Stimulated activated CD4-positive, alpha-beta T cell treated with anti-CD3 and anti-CD28 coated beads, Interleukin-1b, Interleukin-23, amount 100 ng/mL, for 1 hour (primary cell): ENCODE results near the gene MAP3K2.

Experiments
- DNase-seq, 2 donors: peaks; one replicate each; pipeline ENCODE4 v3.0.0-alpha.2; 2020; ENCODE audit warnings: low read depth in 2 of 2

Gene MAP3K2

GRCh38 chr2:127351603-127352002 is 36.2 kb downstream of the MAP3K2 start:
- no peak for DNase-seq

GRCh38 chr2:127348426-127349000 is 39.3 kb downstream of the MAP3K2 start:
- DNase-seq: no peak

GRCh38 chr2:127347734-127348392 is 39.9 kb downstream of the MAP3K2 start:
- DNase-seq: no peak

- DNase-seq: no peak
These were observed 40.8 kb downstream of the MAP3K2 start for GRCh38 chr2:127347015-127347414.

- DNase-seq: no peak
These were observed 44.5 kb downstream of the MAP3K2 start for GRCh38 chr2:127343277-127343676.

GRCh38 chr2:127342101-127342500 is 45.7 kb downstream of the MAP3K2 start:
- DNase-seq: no peak

- no peak for DNase-seq
These were observed 55.4 kb downstream of the MAP3K2 start for GRCh38 chr2:127332335-127332734.

GRCh38 chr2:127330753-127331152 is 57.0 kb downstream of the MAP3K2 start:
- no peak for DNase-seq

GRCh38 chr2:127326289-127326945 is 61.4 kb downstream of the MAP3K2 start:
- no peak for DNase-seq

- DNase-seq: no peak
These were observed 63.1 kb downstream of the MAP3K2 start for GRCh38 chr2:127324635-127325034.

- no peak for DNase-seq
These were observed 66.5 kb downstream of the MAP3K2 start for GRCh38 chr2:127321303-127321702.

GRCh38 chr2:127320586-127321275 is 67.0 kb downstream of the MAP3K2 start:
- DNase-seq: no peak

GRCh38 chr2:127320067-127320466 is 67.7 kb downstream of the MAP3K2 start:
- DNase-seq: no peak

GRCh38 chr2:127314193-127314988 is 73.4 kb downstream of the MAP3K2 start:
- DNase-seq: no peak

- DNase-seq: no peak
These were observed 74.4 kb downstream of the MAP3K2 start for GRCh38 chr2:127313406-127313805.

GRCh38 chr2:127310980-127311379 is 76.8 kb downstream of the MAP3K2 start:
- no peak for DNase-seq

- no peak for DNase-seq
These were observed 78.3 kb downstream of the MAP3K2 start for GRCh38 chr2:127309468-127309867.

- no peak for DNase-seq
These were observed 79.1 kb downstream of the MAP3K2 start for GRCh38 chr2:127308586-127309138.

- no peak for DNase-seq
These were observed 81.7 kb downstream of the MAP3K2 start for GRCh38 chr2:127305990-127306585.

GRCh38 chr2:127302168-127302567 is 85.6 kb downstream of the MAP3K2 start:
- DNase-seq: no peak
